Trophoblast cell (in vitro differentiated cells and primary cell): ENCODE data around the gene CD4.

Source experiments
- DNase-seq, 2 donors: peaks; one replicate each; pipeline ENCODE4 v3.0.0-alpha.2; 2016
- H2AFZ ChIP-seq: 2 replicates; pipeline ENCODE4 v1.6.1; 2013; ENCODE audit warnings: low read length, moderate library complexity, mild to moderate bottlenecking; ENCODE audit not compliant: insufficient read depth, poor library complexity
- H2AK5ac ChIP-seq: 2 replicates; pipeline ENCODE4 v1.6.1; 2013; ENCODE audit warnings: mild to moderate bottlenecking, low read length
- H2BK120ac ChIP-seq: 2 replicates; pipeline ENCODE4 v1.6.1; 2013; ENCODE audit warnings: low read length, mild to moderate bottlenecking, moderate library complexity; ENCODE audit not compliant: insufficient read depth, poor library complexity
- H2BK12ac ChIP-seq: 2 replicates; pipeline ENCODE4 v1.6.1; 2013; ENCODE audit warnings: mild to moderate bottlenecking, low read length, moderate library complexity
- H2BK5ac ChIP-seq: 2 replicates; pipeline ENCODE4 v1.6.1; 2013; ENCODE audit warnings: low read length, low read depth, moderate library complexity, mild to moderate bottlenecking; ENCODE audit not compliant: poor library complexity
- H3K14ac ChIP-seq: 2 replicates; pipeline ENCODE4 v1.6.1; 2013; ENCODE audit warnings: mild to moderate bottlenecking, low read length
- H3K18ac ChIP-seq: 2 replicates; pipeline ENCODE4 v1.6.1; 2013; ENCODE audit warnings: mild to moderate bottlenecking, low read length
- H3K23ac ChIP-seq: 2 replicates; pipeline ENCODE4 v1.6.1; 2013; ENCODE audit warnings: low read length
- H3K27ac ChIP-seq: 2 replicates; pipeline ENCODE4 v1.5.1; 2013; ENCODE audit warnings: low read depth, mild to moderate bottlenecking, inconsistent platforms, low read length, moderate library complexity
- H3K27me3 ChIP-seq: 2 replicates; pipeline ENCODE4 v1.6.1; 2013; ENCODE audit warnings: inconsistent platforms, mild to moderate bottlenecking, low read length, moderate library complexity; ENCODE audit not compliant: insufficient read depth
- H3K36me3 ChIP-seq, 2 experiments: 1 replicate in 1 of 2; 2 replicates in 1 of 2; pipeline ENCODE4 v1.6.1; 2013; ENCODE audit warnings: low read length in 2 of 2, mild to moderate bottlenecking in 2 of 2, moderate library complexity in 1 of 2; ENCODE audit not compliant: insufficient read depth in 2 of 2, control insufficient read depth in 1 of 2
- H3K4ac ChIP-seq: 2 replicates; pipeline ENCODE4 v1.6.1; 2013; ENCODE audit warnings: low read depth, mild to moderate bottlenecking, low read length, moderate library complexity
- H3K4me1 ChIP-seq, 2 experiments: 1 replicate in 1 of 2; 2 replicates in 1 of 2; pipeline ENCODE4 v1.6.1; 2013; ENCODE audit warnings: low read length in 2 of 2, mild to moderate bottlenecking in 2 of 2, moderate library complexity in 1 of 2; ENCODE audit not compliant: insufficient read depth in 2 of 2, control insufficient read depth in 1 of 2
- H3K4me2 ChIP-seq: 2 replicates; pipeline ENCODE4 v1.6.1; 2013; ENCODE audit warnings: inconsistent platforms, mild to moderate bottlenecking, low read length, moderate library complexity
- H3K4me3 ChIP-seq: 2 replicates; pipeline ENCODE4 v1.5.1; 2013; ENCODE audit warnings: mild to moderate bottlenecking, low read depth, low read length, inconsistent platforms
- H3K79me1 ChIP-seq: one replicate; pipeline ENCODE4 v1.6.1; 2013; ENCODE audit warnings: low read length
- H3K79me2 ChIP-seq: 2 replicates; pipeline ENCODE4 v1.6.1; 2013; ENCODE audit warnings: low read length, mild to moderate bottlenecking; ENCODE audit not compliant: control insufficient read depth, insufficient read depth, poor library complexity
- H3K9ac ChIP-seq: 2 replicates; pipeline ENCODE4 v1.6.1; 2013; ENCODE audit warnings: mild to moderate bottlenecking, low read length
- H3K9me3 ChIP-seq: 2 replicates; pipeline ENCODE4 v1.6.1; 2013; ENCODE audit warnings: low read depth, mild to moderate bottlenecking, control low read depth, inconsistent platforms, low read length; ENCODE audit not compliant: insufficient read depth
- H4K12ac ChIP-seq: 2 replicates; pipeline ENCODE4 v1.6.1; 2013; ENCODE audit warnings: low read depth, mild to moderate bottlenecking, low read length, moderate library complexity
- H4K8ac ChIP-seq: 2 replicates; pipeline ENCODE4 v1.6.1; 2013; ENCODE audit warnings: low read depth, mild to moderate bottlenecking, low read length, moderate library complexity
- H4K91ac ChIP-seq: one replicate; pipeline ENCODE4 v1.6.1; 2013; ENCODE audit warnings: low read depth, mild to moderate bottlenecking, low read length, moderate library complexity
- WGBS: extraction: QIAGEN DNeasy Blood & Tissue Kit; methylation state at CpG from one replicate; pipeline ENCODE4 v1.1.7; 2013; ENCODE audit warnings: missing lambda C conversion rate; ENCODE audit not compliant: insufficient read length, insufficient coverage; ENCODE audit errors: extremely low coverage; 5-methylcytosine and 5-hydroxymethylcytosine counted together

CD4 gene

GRCh38 chr12:6840761-6841515, 51.6 kb downstream of the CD4 start, which contains the start of gene GNB3:
Gene GNB3, plus strand, starts transcription at chr12:6840925. Its CDS starts 363 bp downstream, at chr12:6841288.
- Histone ChIP-seq H3K18ac (no peak within 1 kb of the TSS), H4K8ac (no peak within 1 kb of the TSS), H3K9me3 (no peaks in the 10 kb centered on the region), H2BK5ac (no peak within 1 kb of the TSS), H3K4me1 (no peaks in the 10 kb centered on the region), H3K27me3 (no peaks in the 10 kb centered on the region), H3K79me2 (no peaks in the 10 kb centered on the region), H3K4ac (no peak within 1 kb of the TSS), H4K91ac (no peak within 1 kb of the TSS), H3K4me2 (no peak within 1 kb of the TSS), H3K79me1 (no peaks in the 10 kb centered on the region), H4K12ac (no peak within 1 kb of the TSS), H3K4me3 (no peak within 1 kb of the TSS), H2AK5ac (no peak within 1 kb of the TSS), H2AFZ (no peak within 1 kb of the TSS), H3K23ac (no peak within 1 kb of the TSS), H2BK120ac (no peak within 1 kb of the TSS), H3K9ac (no peak within 1 kb of the TSS), H3K14ac (no peak within 1 kb of the TSS), H3K27ac (no peak within 1 kb of the TSS), H3K36me3 (peaks cover 44 to 57% of the 10 kb centered on the region in 2 experiments), H2BK12ac (no peak within 1 kb of the TSS)
- WGBS: no CpG with 5 or more reads among the region's 24 CpGs
- DNase-seq: no peak

GRCh38 chr12:6842075-6842474, 52.7 kb downstream of the CD4 start:
- Histone ChIP-seq H3K4me3 (no peak overlapping the region), H3K9me3 (no peaks in the 10 kb centered on the region), H4K8ac (no peak overlapping the region), H4K91ac (no peak overlapping the region), H3K4me2 (no peak overlapping the region), H3K4me1 (no peaks in the 10 kb centered on the region), H2AFZ (no peak overlapping the region), H3K14ac (no peak overlapping the region), H3K23ac (no peak overlapping the region), H3K4ac (no peak overlapping the region), H3K27ac (no peak overlapping the region), H2BK5ac (no peak overlapping the region), H2BK12ac (no peak overlapping the region), H4K12ac (no peak overlapping the region), H2AK5ac (no peak overlapping the region), H3K79me2 (no peaks in the 10 kb centered on the region), H3K27me3 (no peaks in the 10 kb centered on the region), H3K9ac (no peak overlapping the region), H3K36me3 (peaks cover 44 to 58% of the 10 kb centered on the region in 2 experiments), H2BK120ac (no peak overlapping the region), H3K18ac (no peak overlapping the region), H3K79me1 (no peaks in the 10 kb centered on the region)
- DNase-seq: no peak
- WGBS: no CpG with 5 or more reads among the region's 4 CpGs

DNA sequence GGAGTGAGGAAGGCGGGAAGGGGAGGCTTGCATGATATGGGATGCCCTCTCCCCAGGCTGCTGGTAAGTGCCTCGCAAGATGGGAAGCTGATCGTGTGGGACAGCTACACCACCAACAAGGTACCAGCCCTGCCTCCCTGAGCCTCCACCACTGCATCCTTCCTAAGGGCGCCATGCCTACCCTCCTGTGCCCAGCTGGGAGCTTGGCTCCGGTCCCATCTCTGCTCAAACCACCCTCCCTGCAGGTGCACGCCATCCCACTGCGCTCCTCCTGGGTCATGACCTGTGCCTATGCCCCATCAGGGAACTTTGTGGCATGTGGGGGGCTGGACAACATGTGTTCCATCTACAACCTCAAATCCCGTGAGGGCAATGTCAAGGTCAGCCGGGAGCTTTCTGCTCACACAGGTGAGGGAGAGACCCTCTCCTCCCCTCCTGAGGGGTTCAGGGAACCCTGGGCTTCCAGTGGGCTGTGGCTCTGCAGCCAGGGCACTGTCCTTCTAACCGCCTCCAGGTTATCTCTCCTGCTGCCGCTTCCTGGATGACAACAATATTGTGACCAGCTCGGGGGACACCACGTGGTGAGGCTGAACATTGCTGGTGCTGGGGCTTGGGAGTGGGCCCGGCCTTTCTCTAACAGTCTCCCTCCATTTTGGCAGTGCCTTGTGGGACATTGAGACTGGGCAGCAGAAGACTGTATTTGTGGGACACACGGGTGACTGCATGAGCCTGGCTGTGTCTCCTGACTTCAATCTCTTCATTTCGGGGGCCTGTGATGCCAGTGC, 54.0 kb downstream of the CD4 start:
- Histone ChIP-seq H3K4me3 (no peak overlapping the region), H3K4me1 (no peaks in the 10 kb centered on the region), H2AFZ (no peak overlapping the region), H2BK120ac (no peak overlapping the region), H3K9ac (no peak overlapping the region), H2BK12ac (no peak overlapping the region), H3K4ac (no peak overlapping the region), H4K91ac (no peak overlapping the region), H3K79me2 (no peaks in the 10 kb centered on the region), H2BK5ac (no peak overlapping the region), H4K12ac (no peak overlapping the region), H3K4me2 (no peak overlapping the region), H3K36me3 (peaks cover 37 to 51% of the 10 kb centered on the region in 2 experiments), H3K14ac (no peak overlapping the region), H2AK5ac (no peak overlapping the region), H3K23ac (no peak overlapping the region), H3K79me1 (no peaks in the 10 kb centered on the region), H3K9me3 (no peaks in the 10 kb centered on the region), H3K27ac (no peak overlapping the region), H3K18ac (no peak overlapping the region), H4K8ac (no peak overlapping the region), H3K27me3 (no peaks in the 10 kb centered on the region)
- DNase-seq: peak in 1 of 2 donors; percentile 10
- WGBS: no CpG with 5 or more reads among the region's 16 CpGs

GRCh38 chr12:6845395-6845794, 56.1 kb downstream of the CD4 start:
- H3K36me3 ChIP-seq: peaks cover 26 to 49% of the 10 kb centered on the region in 2 experiments
- no peaks in the 10 kb centered on the region for H3K9me3 ChIP-seq
- H3K4ac ChIP-seq: no peak overlapping the region
- no peak overlapping the region for H2BK5ac ChIP-seq
- DNase-seq: no peak
- no peak overlapping the region for H3K18ac ChIP-seq
- H3K79me2 ChIP-seq: no peaks in the 10 kb centered on the region
- H3K27ac ChIP-seq: no peak overlapping the region
- no peak overlapping the region for H4K8ac ChIP-seq
- peaks cover 4 to 5% of the 10 kb centered on the region in 2 experiments for H3K4me1 ChIP-seq
- WGBS: no CpG with 5 or more reads among the region's 17 CpGs
- no peak overlapping the region for H3K23ac ChIP-seq
- H4K12ac ChIP-seq: no peak overlapping the region
- no peak overlapping the region for H2AFZ ChIP-seq
- H3K9ac ChIP-seq: no peak overlapping the region
- no peaks in the 10 kb centered on the region for H3K79me1 ChIP-seq
- H2AK5ac ChIP-seq: no peak overlapping the region
- H3K4me2 ChIP-seq: no peak overlapping the region
- H2BK12ac ChIP-seq: no peak overlapping the region
- H4K91ac ChIP-seq: no peak overlapping the region
- H3K14ac ChIP-seq: no peak overlapping the region
- H2BK120ac ChIP-seq: no peak overlapping the region
- H3K27me3 ChIP-seq: no peaks in the 10 kb centered on the region
- no peak overlapping the region for H3K4me3 ChIP-seq
